Kidney (tissue), 14 donors: ENCODE results near the gene CEBPZOS. TPM values are rescaled to one million over a fixed set of nuclear protein-coding genes. Genes with fewer than 3 reads are reported as not detected.

ENCODE experiments used
- DNase-seq, 5 donors: peaks; one replicate each; pipeline ENCODE4 v3.0.0-alpha.2; 2013 to 2020
- FAIRE-seq: peaks from 2 replicates; lab custom pipeline; 2012; peaks lifted over from hg19 to GRCh38; lab: Jason Lieb, UNC
- H3K27ac ChIP-seq, 2 donors: one replicate each; pipeline ENCODE4 v1.7.0; 2013; ENCODE audit warnings: low read depth in 2 of 2, low read length in 2 of 2, inconsistent platforms in 1 of 2
- H3K27me3 ChIP-seq: one replicate; pipeline ENCODE4 v1.7.1; 2013; ENCODE audit warnings: low read length, inconsistent platforms; ENCODE audit not compliant: control insufficient read depth, insufficient read depth
- H3K36me3 ChIP-seq, 3 donors: one replicate each; pipeline versions ENCODE4 v1.7.0 to v1.7.1; 2013; ENCODE audit warnings: low read length in 3 of 3, control low read depth in 1 of 3, inconsistent platforms in 1 of 3; ENCODE audit not compliant: insufficient read depth in 3 of 3, control insufficient read depth in 2 of 3
- H3K4me1 ChIP-seq, 3 donors: one replicate each; pipeline versions ENCODE4 v1.7.0 to v1.7.1; 2013; ENCODE audit warnings: low read length in 3 of 3, inconsistent platforms in 1 of 3, low read depth in 1 of 3; ENCODE audit not compliant: control insufficient read depth in 2 of 3, insufficient read depth in 2 of 3
- H3K4me3 ChIP-seq, 3 donors: one replicate each; pipeline versions ENCODE4 v1.7.0 to v1.8.1; 2013; ENCODE audit warnings: low read length in 3 of 3, control low read depth in 1 of 3, inconsistent platforms in 1 of 3
- H3K9ac ChIP-seq, 3 donors: one replicate each; pipeline versions ENCODE4 v1.7.0 to v1.7.1; 2013; ENCODE audit warnings: low read length in 3 of 3, control low read depth in 1 of 3, inconsistent platforms in 1 of 3
- H3K9me3 ChIP-seq, 3 donors: one replicate each; pipeline versions ENCODE4 v1.7.0 to v1.7.1; 2013; ENCODE audit warnings: low read length in 3 of 3, control low read depth in 1 of 3, inconsistent platforms in 1 of 3; ENCODE audit not compliant: control insufficient read depth in 2 of 3, insufficient read depth in 1 of 3
- CTCF ChIP-seq: IDR thresholded peaks from 3 replicates; pipeline ENCODE4 v1.5.1; 2012; ENCODE audit warnings: mild to moderate bottlenecking, moderate library complexity, borderline replicate concordance; ENCODE audit not compliant: insufficient read depth; ENCODE audit errors: extremely low read depth
- intact Hi-C: fragments of 100-400 bp; cut with DNase I; formaldehyde crosslinking; loops from one replicate; pipeline ENCODE4 v1.11.1; 2022
- polyA plus RNA-seq: library from polyadenylated mRNA; stranded (reverse); fragments of 350-450 nt; fragmentation: Illumina TruSeq; extraction: RNeasy Lipid Tissue Mini Kit (QIAGEN cat#74804); gene quantifications from one replicate; pipeline ENCODE4 v1.2.3, GENCODE V29; 2014; ENCODE audit warnings: low read depth, low replicate concordance; ENCODE audit not compliant: insufficient read depth
- total RNA-seq: library from RNA; stranded (reverse); fragmentation: NEBNext Ultra II Directional; extraction: Animal tissue kit (Norgen Biotek cat#: 25700); gene quantifications from one replicate; pipeline ENCODE4 v1.2.1, GENCODE V29; 2021
- donor health status: control.
- donor health status: control.
- donor health status: control.
- donor health status: control.
- donor health status: control.
- donor health status: DM: yes; HTN: yes; CAD: no.
- donor health status: Normal renal cell carcinoma (clear cell type).

CEBPZOS gene
- total and polyA plus RNA-seq, 2 donors from 2014 or later, result 38.3 to 60.7 TPM

- DNase-seq (no peak), FAIRE-seq (no peak)
- Histone ChIP-seq H3K27ac (no peak overlapping the region), H3K9ac (no peak overlapping the region), H3K36me3 (peaks cover 0 to 4% (median 4%) of the 10 kb centered on the region in 3 donors), H3K4me3 (no peak overlapping the region), H3K4me1 (peaks cover 0 to 11% (median 10%) of the 10 kb centered on the region in 3 donors), H3K27me3 (no peaks in the 10 kb centered on the region), H3K9me3 (no peaks in the 10 kb centered on the region)
- intact Hi-C loops, result no loop called here
- TF ChIP-seq CTCF, result no peak
These were observed 43.1 kb upstream of the CEBPZOS start for GRCh38 chr2:37153224-37153623.

- Histone ChIP-seq H3K9me3 (no peaks in the 10 kb centered on the region), H3K9ac (no peak overlapping the region), H3K27me3 (no peaks in the 10 kb centered on the region), H3K4me3 (no peak overlapping the region), H3K4me1 (peaks cover 0 to 11% (median 10%) of the 10 kb centered on the region in 3 donors), H3K27ac (no peak overlapping the region), H3K36me3 (peaks cover 0 to 4% (median 0%) of the 10 kb centered on the region in 3 donors)
- intact Hi-C loops, result no loop called here
- FAIRE-seq, result no peak
- no peak for TF ChIP-seq CTCF
- no peak for DNase-seq
These were observed 41.5 kb upstream of the CEBPZOS start for GRCh38 chr2:37154785-37155184.

DNA sequence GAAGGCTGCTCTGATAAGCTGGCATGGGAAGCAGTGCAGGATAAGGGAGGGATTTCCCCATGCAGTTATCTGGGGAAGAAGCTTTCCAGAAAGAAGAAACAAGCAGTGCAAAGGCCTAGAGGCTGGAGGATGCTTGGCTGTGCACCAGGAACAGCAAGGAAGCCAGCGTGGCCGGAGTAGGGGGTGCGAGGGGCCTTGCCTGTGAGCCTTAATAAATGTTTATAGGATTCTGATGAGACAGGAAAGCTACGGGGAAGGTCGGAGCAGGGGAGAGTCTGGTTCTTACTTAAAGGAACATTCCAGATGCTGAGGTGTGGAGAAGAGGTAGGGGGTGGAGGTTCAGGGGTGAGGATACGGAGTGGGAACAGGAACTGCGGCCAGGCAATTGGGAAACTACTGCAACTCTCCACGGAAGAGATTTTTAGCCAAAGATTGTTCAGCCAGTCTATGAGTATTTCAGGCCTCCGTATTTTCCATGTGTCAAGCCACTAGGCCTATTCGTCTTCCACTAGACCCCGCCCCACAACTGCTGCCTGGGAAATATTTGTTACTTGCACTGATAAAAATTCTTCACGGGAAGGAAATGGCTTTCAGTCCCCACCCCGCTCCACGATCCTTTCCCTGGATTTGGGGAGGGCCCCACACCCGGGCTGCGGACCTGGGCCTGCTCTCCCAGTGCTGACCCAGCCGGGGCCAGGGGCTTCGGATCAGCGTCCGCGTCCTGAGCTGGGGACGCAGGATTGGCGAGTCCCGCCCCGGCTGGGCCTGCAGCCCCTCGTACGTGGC lies 40.0 kb upstream of the CEBPZOS start:
- H3K9me3 ChIP-seq, result no peaks in the 10 kb centered on the region
- H3K27me3 ChIP-seq, result no peaks in the 10 kb centered on the region
- FAIRE-seq, result no peak
- H3K27ac ChIP-seq, result peak overlapping the region; percentile 71 to 88
- intact Hi-C loops, result no loop called here
- H3K9ac ChIP-seq, result peak overlapping the region; percentile 84 to 88 (median 88)
- H3K4me3 ChIP-seq, result peak overlapping the region; percentile 81 to 92 (median 88)
- peaks cover 0 to 11% (median 10%) of the 10 kb centered on the region in 3 donors for H3K4me1 ChIP-seq
- peaks cover 0 to 4% (median 0%) of the 10 kb centered on the region in 3 donors for H3K36me3 ChIP-seq
- peak in 4 of 5 donors; percentile 56 to 88 (median 78) for DNase-seq
- TF ChIP-seq CTCF, result no peak
